ENCODE data around the gene MRGPRX3. TPM values are rescaled to one million over a fixed set of nuclear protein-coding genes. Genes with fewer than 3 reads are reported as not detected.

Gene MRGPRX3
- total RNA-seq, 1 donor from 2014 or later = not detected

DNA sequence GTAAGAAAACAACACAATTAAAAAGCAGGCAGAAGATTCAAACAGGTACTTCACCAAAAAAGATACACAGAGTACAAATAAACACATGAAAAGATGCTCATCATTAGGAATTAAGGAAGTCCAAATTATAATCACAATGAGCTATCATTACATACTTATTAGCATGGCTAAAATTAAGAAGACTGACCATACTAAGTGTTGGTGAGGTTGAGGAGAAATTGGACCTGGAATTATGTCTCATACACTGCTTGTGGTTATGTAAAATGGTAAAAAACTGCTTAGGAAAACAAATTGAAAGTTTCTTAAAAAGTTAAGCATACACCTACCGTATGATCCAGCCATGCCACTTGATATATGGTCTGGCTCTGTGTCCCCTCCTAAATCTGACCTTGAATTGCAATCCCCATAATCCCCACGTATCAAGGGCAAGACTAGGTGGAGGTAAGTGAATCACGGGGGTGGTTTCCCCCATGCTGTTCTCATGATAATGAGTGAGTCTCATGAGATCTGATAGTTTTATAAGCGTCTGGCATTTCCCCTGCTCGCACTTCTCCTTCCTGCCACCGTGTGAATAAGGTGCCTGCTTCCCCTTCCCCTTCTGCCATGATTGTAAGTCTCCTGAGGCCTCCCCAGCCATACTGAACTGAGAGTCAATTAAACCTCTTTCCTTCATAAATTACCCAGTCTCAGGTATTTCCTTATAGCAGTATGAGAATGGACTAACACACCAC lies 31.3 kb upstream of the MRGPRX3 start:
- TF ChIP-seq, protein P1, sequence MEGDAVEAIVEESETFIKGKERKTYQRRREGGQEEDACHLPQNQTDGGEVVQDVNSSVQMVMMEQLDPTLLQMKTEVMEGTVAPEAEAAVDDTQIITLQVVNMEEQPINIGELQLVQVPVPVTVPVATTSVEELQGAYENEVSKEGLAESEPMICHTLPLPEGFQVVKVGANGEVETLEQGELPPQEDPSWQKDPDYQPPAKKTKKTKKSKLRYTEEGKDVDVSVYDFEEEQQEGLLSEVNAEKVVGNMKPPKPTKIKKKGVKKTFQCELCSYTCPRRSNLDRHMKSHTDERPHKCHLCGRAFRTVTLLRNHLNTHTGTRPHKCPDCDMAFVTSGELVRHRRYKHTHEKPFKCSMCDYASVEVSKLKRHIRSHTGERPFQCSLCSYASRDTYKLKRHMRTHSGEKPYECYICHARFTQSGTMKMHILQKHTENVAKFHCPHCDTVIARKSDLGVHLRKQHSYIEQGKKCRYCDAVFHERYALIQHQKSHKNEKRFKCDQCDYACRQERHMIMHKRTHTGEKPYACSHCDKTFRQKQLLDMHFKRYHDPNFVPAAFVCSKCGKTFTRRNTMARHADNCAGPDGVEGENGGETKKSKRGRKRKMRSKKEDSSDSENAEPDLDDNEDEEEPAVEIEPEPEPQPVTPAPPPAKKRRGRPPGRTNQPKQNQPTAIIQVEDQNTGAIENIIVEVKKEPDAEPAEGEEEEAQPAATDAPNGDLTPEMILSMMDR (IDR thresholded peaks at IDR 0.05) = no peak
- H3K4me1 ChIP-seq = peaks cover 10% of the 10 kb centered on the region
- intact Hi-C loops (cut with DNase I) = no loop called here

DNA sequence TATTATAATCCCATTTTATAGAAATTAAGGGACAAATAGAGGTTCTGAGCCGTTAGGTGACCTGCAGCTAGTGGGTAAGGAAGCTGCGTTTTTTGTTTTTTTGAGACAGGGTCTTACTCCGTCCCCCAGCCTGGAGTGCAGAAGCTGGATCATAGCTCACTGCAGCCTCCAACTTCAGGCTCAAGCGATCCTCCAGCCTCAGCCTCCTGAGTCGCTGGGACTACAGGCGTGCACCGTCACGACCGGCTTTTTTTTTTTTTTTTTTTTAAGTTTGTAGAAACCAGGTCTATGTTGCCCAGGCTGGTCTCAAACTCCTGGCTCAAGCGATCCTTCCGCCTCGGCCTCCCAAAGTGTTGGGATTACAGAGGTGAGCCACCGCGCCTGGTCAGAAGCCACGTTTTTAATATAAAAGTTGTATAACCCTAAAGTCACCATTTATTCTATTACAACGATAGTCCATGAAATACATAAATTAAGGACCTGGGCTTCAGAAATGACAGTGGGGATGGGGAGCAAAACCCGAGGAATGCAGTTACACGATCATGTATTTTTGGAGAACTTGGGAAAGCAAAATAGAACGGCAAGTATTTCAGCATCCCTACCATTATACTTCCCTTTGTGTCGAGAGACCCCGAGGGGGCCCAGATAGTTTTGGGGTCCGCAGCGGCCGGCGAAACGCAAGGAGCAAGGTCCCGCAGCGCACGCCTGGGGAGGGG lies 27.1 kb upstream of the MRGPRX3 start:
- no peaks in the 10 kb centered on the region for H3K9me3 ChIP-seq
- intact Hi-C loops (cut with DNase I) = no loop called here
- H3K36me3 ChIP-seq = peaks cover 30% of the 10 kb centered on the region
- ATAC-seq (no peak), DNase-seq (no peak)
- no peaks in the 10 kb centered on the region for H3K27me3 ChIP-seq
- TF ChIP-seq, protein P1 (IDR thresholded peaks at IDR 0.05) = no peak
- peak overlapping the region; percentile 76 for H3K27ac ChIP-seq
- peak overlapping the region; percentile 91 for H3K4me3 ChIP-seq
- peaks cover 13% of the 10 kb centered on the region for H3K4me1 ChIP-seq

More for the DNA sequence above, 31.3 kb upstream of the MRGPRX3 start:
- DNase-seq (no peak), ATAC-seq (no peak)
- Histone ChIP-seq H3K27ac (no peak overlapping the region), H3K4me3 (no peak overlapping the region), H3K36me3 (peaks cover 50% of the 10 kb centered on the region), H3K9me3 (no peaks in the 10 kb centered on the region), H3K27me3 (no peaks in the 10 kb centered on the region)

DNA sequence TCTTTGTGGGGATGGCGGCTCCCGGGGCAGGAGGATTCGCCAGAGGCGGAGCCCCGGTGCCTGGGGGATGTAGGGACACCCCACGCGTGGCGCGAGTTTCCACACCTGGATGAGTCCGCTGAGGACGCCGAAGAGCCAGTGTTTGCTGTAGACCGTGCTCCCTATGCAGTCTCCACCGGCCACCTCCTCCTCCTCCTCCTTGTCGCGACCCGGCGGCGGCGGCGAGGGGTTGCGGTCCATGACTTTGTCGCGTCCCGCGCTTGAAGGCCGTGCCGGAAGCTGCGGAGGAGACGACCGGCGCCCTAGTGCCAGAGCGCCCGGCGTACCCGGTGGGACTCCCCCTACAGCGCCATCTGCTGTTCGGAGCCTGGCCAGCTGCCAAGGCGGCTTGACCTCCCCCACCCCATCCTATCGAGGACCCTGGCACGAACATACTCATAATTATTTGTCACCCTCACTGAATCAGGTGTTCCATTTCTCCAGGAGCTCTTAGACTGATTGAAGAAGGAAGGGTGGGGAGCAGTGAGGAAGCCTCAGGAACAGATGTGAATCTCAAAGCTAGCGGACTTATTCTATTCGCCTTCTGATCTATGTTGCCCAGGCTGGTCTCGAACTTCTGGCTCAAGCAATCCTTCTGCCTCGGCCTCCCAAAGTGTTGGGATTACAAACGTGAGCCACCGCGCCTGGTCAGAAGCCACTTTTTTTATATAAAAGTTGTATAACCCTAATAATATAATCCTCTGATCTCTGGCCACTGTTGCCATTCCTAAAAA lies 26.4 kb upstream of the MRGPRX3 start, which contains the start of gene SAAL1:
Gene SAAL1, minus strand, starts transcription at position 281 of the 773 bp plus-strand sequence. Its CDS starts 41 bp downstream, at position 240.
- Histone ChIP-seq H3K27ac (peak within 1 kb of the TSS; percentile 76), H3K27me3 (no peaks in the 10 kb centered on the region), H3K36me3 (peaks cover 22% of the 10 kb centered on the region), H3K4me3 (peak within 1 kb of the TSS; percentile 91), H3K4me1 (peaks cover 13% of the 10 kb centered on the region), H3K9me3 (no peaks in the 10 kb centered on the region)
- peak; percentile 94 for DNase-seq
- TF ChIP-seq, protein P1 (IDR thresholded peaks at IDR 0.05) = peak; percentile 76
- ATAC-seq = peak; percentile 99
- intact Hi-C loops (cut with DNase I) = no loop called here

DNA sequence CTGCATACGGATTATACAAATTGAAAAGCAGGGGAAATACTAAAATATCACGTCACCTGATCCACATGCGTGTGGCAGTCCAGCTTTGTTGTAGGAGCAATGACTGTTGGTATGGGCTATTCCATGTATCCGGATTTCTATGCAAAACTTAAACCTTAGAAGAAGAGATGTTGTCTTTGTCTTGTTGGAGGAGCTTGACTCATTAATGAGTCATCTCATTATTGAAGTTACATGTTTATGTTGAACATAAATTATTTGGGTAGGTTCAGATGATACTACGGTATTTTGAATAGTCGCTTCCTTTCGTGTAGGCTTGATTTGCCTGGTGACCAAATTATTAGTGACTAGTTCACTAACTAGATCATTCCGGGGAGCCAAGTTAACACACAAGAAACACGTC lies 25.7 kb upstream of the MRGPRX3 start:
- TF ChIP-seq, protein P1 (IDR thresholded peaks at IDR 0.05) = no peak
- Histone ChIP-seq H3K4me1 (peaks cover 13% of the 10 kb centered on the region), H3K27me3 (no peaks in the 10 kb centered on the region), H3K36me3 (peaks cover 15% of the 10 kb centered on the region), H3K9me3 (no peaks in the 10 kb centered on the region), H3K27ac (no peak overlapping the region), H3K4me3 (peak overlapping the region; percentile 91)
- no peak for ATAC-seq
- intact Hi-C loops (cut with DNase I) = no loop called here
- no peak for DNase-seq

DNA sequence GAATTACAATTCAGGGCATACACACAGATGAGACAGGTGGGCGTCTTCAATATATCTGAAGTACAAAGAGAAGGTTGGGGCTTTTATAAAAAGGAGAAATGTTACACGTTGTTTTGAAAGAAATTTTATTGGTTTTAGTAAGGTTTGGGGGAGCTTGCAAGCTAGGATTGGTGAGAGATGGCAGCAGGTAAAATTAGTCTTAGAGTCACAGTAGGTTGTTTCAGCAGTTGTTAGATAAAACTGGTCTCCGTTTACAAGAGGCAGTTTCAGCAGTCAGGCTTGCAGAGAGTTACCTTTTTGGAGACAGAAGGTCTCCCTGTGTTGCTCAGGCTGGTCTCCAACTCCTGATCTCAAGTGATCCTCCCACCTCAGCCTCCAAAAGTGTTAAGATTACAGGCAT lies 24.1 kb upstream of the MRGPRX3 start:
- H3K27me3 ChIP-seq = peaks cover 5% of the 10 kb centered on the region
- no peak overlapping the region for H3K4me3 ChIP-seq
- TF ChIP-seq, protein P1 (IDR thresholded peaks at IDR 0.05) = no peak
- DNase-seq = no peak
- intact Hi-C loops (cut with DNase I) = no loop called here
- peaks cover 13% of the 10 kb centered on the region for H3K4me1 ChIP-seq
- no peaks in the 10 kb centered on the region for H3K36me3 ChIP-seq
- ATAC-seq = no peak
- H3K27ac ChIP-seq = no peak overlapping the region
- no peaks in the 10 kb centered on the region for H3K9me3 ChIP-seq

Data from upper lobe of right lung (tissue), 1 donor.